DMS 273 treated with DMSO at 0.1 percent for 48 hours (cell line): Measurements from ENCODE around the gene NFIB.

Source experiments
- DNase-seq: peaks from one replicate; lab custom pipeline; 2025; lab: John Stamatoyannopoulos, UW

NFIB gene

DNA sequence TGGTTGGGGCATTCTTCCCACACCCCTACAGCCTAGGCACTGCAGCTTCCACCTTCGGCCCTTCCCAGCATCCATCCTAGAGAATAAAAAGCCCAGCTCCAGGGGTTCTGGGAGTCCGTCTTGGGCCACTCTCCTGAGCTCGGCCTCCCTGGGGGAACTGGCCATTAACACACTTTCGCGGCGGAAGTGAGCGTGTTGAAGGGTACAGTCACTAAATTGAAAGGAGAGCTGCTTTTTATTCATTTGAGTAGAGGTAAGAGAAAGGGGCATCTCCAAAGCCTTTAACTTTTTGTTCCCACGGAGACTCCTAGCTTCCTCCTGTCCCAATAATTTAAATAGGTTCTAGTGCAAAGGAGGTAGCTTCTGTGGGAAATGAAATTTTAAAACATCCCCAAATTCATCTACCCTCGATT, 31.0 kb upstream of the NFIB start:
- DNase-seq: no peak

DNA sequence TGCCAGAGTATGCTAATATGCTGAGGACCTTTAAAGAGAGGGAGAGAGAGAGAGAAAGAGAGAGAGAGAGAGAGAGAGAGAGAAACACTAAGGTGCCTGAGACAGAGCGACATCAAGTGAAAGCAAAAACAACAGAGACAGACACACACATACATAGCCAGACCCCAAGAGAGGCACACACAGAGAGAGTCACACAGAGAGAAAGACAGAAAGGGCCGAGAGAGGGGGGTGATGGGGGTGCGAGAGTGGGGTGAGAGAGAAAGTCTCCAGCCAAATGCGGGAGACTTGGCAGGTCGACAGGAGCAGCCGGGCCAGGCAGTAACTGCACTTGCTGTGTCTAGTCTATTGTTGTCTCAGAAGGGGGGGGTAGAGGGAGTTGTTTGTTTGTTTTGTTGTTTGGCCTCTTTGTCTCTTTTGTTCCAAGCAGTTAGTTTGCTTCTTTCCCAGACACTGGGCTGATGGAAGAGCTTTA, 30.1 kb upstream of the NFIB start:
- DNase-seq: no peak

DNA sequence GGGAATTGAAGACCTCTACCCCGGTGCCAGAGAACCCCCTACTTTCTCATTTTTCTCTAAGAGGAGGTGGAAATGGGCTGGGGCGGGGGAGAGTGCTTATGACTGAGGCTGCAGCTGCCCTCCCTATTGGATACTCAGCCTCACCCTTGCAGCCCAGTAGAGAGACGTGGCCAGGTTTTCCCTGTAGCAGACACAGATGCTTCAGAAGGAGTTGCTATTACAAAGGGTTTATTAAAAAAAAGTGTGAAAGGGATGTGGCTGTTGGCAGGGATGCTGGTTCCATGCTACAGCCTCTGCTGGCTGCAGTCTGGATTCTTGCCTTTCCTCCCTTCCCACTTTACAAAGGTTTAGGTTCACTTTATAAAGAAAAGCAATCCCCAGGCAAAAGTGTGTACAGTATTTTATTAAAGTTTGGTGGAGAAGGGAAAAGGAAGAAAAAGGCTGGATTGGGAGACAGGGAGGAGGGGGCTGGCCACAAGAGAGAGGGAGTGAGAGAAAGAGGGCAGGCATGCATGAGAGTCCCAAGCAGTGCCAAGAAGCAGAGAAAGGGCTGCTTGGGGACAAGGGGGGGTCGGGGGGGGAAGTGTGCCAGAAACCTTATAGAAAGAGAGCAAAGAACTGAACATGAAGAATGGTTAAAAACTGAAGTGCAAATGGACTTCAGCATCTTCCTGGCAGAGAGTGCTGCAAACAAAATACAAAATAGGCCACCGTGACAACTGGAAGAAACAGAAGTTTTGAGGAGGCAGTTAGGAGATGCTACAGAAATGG, 29.5 kb upstream of the NFIB start:
- no peak for DNase-seq

DNA sequence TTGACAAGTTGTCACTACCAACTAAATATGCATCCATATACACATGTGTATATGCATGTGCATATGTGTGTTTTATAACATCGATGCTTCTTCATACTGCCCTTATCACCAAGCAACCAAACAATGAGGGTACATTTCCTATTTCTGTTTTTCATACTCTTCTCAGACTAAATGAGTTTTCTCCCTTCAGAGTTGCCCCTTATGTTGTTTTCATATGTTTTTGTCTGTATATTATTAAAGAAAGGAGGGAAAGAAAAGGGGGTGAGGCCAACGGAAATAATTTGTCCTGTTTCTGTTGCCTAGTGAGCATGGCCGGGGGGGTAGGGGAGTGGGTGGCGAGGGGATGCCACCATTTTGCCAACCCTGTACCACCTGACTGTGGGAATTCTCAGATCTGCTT, 28.8 kb upstream of the NFIB start:
- no peak for DNase-seq

DNA sequence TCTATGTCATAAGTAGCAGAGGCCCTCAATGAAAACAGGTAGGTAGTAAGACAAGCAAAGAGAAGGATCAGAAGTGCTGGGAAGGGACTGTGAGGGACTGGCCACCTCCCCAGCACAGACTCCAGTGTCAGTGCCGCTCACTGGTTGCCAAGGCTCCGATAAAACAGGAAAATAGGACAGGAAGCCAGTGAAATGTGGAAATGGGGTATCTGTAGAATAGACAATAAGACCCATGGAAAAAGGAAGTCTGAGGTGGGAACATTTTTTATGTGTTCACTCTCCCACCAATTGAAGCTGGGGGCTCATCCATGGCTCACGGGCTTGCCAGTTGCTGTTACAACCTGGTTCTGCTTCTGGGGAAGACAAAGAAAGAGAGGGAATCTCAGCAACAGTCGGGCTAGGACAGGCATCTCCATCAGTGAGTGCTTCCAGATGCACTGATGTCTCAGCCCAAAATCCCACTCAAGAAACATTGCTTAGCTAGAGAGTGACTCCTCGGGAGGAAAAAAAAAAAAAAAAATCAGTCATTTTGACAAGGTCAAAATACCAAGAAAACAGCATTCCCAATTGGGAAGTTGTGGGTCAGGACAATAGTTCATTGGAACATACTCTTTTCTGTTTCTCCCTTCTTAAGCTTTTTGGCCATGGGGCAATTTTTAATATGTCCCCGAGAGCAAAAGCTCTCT, 27.6 kb upstream of the NFIB start:
- DNase-seq: no peak

DNA sequence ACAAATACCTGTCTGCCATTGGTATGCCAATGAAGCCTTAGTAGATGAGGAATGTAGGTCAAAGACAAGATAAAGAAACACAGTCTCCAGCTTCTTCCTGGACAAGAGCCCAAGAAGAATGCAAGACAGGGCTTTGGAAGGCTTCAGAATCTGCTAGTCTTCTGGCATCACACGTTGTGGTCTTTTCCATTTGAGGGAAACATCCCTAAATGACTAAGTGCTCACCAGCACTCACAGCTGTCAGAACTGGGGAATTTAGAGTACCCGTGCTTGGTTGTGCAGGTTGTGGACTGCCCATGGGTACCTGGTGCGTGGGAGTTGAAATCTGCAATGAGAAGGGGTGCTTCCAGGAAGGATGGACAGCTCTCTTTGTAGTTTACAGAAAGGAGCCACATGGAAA, 27.1 kb upstream of the NFIB start:
- no peak for DNase-seq

DNA sequence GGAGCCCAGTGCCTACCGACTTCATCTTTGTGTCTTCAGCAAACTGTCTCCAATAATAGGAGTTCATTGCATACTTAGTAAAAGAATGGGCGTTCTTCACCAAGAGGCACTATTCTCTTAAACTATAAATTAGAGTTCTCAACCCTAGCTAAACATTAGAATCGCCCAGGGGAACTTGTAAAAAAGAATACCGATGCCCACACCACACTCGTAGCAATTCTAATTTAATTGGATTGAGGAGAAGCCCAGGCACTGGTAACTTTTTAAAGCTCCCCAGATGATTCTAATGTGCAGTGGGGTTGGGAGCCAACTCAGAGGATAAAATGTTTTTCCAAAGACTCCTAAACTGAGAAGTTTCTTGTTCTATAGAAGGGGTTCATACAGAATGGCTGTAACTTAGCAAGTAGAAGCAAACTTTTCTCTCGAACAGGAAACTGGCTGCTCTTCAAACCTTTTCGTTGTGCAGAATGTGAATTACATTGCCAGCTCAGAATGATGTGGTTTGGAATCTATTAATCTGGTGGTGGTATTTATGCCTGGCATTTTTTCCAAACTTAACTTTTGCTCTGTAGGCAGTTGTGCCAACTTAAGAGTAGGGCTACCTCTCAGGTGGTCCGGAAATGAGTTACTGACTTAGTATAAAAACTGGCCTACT, 26.4 kb upstream of the NFIB start:
- no peak for DNase-seq

DNA sequence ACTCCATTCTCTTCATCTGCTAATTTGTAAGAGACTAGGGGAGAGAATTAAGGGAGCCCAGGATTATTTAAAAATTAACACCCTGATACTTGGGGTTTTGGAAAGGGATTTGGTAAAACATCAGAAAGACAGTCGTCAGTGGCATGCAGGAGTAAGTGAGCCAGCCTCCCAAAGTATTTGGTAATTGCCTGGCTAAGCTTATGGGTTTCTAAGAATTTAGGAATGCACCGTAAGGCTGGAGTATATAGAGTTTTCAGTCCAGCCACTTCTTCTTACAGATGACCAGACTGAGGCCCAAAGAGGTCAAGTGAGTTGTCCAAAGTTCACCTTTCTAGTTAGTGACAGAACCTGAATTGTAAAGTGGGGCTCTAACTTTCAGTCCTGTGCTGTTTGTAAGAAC, 25.8 kb upstream of the NFIB start:
- DNase-seq: no peak

DNA sequence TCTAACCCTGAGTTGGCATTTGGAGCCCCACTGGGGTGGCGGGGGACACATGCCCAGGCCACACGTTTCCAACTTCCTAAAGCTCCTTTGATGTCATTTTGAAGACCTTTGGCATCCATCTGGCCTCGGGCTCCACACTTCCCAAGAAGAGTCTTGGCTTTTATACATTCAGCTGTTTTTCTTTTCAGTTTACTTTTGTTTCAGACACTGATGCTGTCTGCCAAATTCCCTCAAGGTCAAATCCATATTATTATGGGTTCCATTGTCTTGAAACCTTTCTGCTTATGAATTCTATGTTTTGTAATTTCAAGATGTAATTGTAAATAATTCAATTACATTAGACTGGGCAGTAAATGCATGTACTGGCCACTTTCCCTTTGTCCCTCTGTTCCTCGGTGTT, 23.7 kb upstream of the NFIB start:
- DNase-seq: no peak

DNA sequence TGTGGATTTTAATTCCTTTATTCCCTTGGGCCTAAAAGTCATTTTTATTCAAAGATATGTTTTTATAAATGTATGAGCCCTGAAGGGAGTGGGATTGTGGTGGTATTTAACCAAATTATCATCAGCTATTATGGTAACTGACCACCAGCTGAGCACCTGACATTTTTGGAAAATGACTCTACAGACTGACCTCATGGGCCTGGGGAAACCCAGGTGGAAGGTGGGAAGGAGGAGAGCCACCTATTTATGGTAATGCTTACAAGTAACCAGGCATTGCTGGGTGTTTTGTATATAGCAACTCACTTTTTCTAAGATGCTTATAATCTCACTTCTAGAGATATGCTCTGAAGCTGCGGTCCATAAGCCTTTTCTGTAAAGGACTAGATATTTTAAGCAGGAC, 22.3 kb upstream of the NFIB start:
- DNase-seq: no peak

DNA sequence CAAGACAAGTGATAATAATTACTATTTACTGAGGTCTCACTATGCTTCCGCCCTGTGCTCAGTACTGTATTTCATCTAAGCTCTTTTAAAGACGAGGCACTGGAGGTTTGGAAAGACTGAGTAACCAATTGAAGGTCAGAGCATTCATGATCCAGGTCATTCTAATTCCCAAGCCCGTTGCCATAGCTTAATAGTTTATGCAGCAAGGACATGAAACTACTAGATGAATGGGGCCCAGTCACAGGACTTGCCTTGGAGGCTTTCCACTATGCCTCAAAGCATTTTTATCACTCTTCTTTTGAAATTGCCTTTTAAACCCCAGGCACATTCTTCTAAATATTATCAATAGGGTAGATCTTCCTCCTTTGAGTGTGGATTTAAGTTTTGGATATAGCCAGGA, 17.2 kb upstream of the NFIB start:
- DNase-seq: no peak

DNA sequence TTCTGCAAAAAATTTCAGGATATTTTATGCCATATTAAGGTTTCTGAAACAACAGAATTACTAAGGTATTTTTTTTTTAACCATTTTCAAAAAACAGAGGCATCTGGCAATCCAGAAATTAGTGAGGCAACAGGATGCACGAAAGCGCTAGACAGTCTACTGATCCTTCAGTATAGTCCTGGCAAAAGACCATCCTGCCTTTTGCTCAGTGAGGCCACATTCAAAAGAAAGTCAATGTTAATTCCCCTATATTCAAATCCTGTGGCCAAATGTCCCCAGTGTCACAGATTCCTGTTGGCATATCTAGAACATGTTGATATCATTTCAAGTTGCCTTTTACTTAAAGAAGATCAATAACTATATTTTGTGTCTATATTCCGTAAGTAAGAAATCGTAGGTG, 13.1 kb upstream of the NFIB start:
- DNase-seq: no peak

DNA sequence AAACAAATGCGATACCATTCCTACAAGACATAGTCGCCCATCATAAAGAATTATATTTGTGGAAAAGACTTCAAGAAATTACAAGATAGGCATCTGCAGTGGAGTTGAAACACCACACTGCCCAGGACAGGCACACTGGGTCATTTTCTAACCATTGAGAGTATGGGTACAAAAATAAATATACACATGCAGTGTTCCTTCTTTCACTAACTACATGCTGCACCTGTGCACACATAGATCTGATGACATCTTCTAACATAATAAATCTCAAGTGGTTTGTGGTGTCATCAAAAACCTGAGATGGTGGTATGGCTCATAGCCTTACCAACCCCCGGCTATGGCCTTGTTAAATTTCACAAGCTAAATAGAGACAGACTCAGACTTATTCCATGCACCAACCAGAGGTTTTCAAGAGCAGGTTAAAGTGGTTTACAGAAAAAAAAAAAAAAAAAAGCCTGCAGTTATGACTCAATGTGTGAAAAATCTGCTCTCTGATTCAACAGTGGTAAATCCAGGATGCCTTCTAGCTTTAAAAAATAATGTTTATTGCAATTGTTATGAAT, 12.4 kb upstream of the NFIB start:
- no peak for DNase-seq

DNA sequence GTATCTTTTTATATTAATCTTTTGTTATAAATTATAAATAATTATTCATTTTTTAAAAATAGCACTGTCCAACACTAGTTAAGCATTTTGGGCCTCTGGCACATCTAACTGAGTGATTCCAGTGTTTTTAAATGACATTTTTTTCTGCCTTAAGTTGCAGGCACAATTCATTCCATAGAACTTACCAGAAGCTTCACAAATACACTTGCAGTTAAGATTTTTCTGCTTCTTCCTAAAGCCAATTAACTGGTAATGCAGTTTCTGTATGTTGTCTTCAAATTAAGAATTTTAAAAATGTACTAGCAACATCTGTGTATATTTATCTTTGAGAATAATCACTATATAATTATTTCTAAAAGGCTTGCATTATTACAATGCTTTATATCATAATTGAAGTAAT, 11.2 kb upstream of the NFIB start:
- no peak for DNase-seq

DNA sequence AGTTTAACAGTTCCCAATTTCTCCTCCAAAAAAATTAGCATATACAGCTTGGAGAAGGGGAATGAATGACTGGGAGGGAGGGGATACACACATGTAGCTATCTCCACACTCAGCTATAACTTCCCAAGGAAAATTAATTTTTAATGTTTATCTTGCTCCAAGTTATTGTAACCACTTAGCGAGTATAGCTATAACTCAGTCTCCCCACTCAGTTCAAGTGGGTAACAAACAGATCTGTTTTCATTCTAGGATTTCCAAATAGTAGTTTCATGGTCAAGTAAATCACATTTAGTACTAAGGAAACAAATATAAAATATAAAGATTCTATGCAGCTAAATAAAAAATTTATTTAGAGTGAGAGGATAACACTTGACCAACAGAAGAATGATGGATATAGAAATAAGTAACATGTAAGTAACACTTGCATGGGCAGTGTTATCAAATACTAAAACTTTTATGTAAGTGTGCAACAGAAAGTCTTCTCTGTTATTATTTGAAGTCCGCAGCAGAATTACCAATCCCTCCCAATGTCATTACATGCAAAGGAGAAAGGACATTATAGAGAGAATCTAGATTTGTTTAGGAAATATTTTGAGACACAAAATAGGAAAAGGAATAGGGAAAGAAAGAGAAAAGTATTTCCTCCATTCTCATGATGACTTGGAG, 10.2 kb upstream of the NFIB start:
- no peak for DNase-seq

DNA sequence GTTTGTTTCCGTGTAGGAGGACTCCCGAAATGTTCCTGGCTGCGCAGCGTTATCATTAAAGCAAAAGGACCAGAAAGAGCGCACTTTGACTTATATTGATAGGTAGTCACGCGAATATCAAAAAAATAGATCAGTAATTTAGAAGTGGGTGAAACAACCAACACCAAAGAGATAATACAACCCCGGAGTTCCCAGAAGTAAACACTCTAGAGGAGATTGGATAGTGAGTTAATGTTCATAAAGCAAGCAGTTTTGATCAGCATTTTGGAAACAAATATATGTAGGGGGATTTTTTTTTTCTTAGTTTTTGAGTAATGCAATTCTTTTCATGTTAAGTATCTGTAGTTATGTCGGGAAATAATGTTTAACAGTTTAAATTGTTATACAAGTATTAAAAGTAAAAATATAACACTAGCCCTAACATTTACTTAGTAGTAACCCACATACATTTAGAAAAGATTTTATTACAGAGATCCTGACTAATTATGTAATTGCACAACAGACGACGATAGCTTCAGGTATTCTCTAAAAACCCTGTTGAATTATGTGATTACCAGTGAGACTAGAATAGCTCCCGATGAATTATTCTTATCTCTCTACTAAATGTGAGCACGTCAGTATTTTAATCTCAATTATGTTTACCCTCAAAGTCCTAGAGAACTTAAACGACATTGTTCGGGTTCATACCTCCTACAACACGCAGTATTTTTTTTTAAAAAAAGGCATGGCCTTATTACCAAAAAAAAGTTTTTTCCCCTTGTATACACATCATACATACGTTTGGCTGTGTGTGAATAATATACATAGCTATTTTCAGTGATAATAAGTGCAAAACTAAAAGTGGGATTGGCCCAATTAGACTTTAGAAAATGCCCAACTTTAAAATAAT, 9.4 kb upstream of the NFIB start:
- no peak for DNase-seq

DNA sequence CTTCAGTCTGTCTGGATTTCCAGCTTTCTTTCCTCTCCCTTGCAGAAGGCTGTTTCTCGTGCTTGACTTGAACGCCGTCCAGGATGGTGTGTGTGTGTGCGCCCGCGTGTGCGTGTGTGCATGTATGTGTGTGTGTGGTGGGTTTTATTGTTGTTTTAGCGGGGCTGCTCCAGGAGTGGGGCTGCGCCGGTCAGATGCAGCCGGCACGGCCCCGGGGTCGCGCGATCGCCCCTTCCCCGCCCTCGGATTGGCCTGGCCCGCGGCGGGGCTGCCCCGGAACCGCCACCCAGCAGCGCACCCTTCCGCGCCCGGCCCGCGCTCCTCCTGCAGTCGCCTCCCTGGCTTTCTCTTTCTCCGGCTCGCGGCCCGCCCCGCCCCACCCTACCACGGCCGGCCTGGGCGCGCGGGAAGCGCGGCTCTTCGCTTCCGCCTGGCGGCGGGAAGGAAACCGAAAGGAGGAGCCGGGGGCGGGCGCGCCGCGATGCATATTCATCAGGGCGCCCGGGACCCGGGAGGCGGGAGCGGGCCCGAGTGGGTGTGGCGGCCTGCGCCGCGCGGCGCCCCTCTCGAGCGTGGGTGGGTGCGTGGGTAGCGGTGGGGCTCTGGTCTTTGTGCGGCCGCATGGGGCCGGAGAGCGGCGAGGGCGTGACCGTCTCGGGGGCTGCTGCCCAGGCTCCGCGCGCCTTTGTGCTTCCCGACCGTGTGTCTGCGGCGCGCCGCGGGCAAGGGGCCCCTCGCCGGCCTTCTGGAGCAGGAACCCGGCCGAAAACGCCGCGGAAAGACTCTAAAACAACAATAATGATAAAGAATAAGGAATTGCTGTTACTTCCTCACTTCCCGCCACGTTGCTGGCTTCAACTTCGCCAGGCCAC, 8.5 kb upstream of the NFIB start:
- DNase-seq: peak; percentile 94

DNA sequence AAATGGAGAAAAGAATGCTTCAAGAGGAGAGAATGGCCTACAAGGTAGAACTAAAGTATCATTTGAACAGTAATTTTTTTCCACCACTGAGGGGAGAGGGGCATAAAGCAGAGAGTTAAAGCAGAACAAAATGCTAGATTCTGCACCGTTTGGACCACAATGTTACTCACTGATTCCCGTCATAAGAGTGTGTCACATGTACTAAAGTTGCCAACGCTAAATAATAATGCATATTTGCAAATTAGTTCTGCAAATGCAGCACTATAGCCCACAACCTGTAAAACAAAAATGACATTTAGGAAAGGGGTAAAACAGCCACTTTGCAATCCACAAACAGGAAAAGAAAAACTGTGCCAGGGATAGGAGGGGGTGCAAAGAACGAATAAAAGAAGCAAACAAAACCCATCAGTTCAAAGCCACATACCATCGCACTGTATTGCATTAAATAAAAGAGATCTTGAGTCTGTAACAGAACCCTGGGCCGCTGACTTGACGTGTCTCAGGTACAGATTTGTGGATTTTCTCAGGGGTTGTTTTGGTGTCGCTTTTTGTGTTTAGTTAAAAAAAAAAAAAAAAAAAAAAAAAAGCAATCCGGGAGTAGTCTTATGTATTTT, 7.7 kb upstream of the NFIB start:
- DNase-seq: no peak

DNA sequence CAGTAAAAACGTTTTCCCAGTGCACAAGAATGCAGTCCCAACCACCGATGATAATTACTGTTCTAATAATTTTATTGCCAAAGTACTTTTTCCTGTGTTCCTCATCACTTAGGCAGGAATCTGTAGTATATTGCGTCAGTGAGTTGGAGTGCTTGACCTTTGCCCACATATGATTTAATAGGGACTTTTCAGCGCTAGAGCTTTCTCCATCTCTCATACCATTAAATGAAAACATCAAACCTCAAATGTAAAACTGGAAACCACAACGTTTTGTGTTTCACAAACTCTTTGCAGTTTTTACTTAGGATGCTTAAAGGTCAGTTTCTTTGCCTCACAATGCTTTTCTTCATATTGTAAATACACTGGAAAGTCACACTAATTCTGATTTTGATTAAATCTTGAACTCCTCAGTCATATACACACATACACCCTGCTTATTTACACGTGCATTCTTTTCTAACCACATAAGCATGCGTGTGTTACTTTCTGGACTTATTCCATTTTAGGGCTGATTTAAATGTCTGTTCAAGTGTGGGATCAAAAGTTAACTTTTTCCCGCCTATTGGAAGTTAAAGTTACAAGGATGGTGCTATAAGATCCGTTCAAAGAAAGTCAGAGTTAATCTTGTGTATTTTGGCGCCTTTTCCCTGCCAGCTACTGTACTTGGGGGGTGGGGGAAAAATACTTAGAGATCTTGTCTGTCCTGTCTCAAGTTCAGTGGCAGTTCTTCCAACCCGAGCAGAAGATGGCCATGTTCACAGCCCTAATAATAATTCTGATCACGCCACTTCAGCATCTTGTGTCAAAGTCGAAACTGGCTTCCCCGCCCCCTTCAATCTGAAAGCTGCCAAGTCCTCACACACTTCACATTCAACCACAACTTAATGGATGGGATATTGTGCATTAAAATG, 6.6 kb upstream of the NFIB start:
- DNase-seq: peak; percentile 53
